ENCODE results near the gene MTMR10.

DNA sequence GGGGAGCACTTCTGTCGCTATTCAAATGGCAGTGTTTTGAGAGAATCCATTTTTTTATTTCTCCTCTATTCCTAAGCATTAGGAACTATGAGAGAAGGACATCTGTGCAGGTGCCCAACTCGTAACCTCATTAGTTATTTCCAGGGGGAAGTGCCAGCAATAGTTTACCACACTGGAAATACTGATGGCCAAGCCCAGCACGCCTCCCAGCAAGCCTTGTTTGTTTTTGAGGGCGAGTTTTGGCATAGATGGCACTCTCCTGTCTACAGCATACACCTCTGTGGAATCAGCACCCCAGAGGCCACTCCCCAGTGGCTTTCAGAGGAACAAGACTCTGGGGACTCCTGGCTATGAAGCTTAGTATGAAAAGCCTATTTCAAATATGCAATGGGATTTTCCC lies 51.1 kb downstream of the MTMR10 start:
- TF ChIP-seq, protein P1, sequence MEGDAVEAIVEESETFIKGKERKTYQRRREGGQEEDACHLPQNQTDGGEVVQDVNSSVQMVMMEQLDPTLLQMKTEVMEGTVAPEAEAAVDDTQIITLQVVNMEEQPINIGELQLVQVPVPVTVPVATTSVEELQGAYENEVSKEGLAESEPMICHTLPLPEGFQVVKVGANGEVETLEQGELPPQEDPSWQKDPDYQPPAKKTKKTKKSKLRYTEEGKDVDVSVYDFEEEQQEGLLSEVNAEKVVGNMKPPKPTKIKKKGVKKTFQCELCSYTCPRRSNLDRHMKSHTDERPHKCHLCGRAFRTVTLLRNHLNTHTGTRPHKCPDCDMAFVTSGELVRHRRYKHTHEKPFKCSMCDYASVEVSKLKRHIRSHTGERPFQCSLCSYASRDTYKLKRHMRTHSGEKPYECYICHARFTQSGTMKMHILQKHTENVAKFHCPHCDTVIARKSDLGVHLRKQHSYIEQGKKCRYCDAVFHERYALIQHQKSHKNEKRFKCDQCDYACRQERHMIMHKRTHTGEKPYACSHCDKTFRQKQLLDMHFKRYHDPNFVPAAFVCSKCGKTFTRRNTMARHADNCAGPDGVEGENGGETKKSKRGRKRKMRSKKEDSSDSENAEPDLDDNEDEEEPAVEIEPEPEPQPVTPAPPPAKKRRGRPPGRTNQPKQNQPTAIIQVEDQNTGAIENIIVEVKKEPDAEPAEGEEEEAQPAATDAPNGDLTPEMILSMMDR (IDR thresholded peaks at IDR 0.05; ENCODE audit: insufficient read depth, low read length), result no peak
- no peak for TF ChIP-seq GABPA (IDR thresholded peaks at IDR 0.05; ENCODE audit: low read depth)
- TF ChIP-seq REST (IDR thresholded peaks at IDR 0.05; ENCODE audit: insufficient replicate concordance, low read depth), result no peak

All from HL-60 (cell line).